Epithelial cell of prostate (primary cell): ENCODE data around the gene ITGBL1.
A peak's percentile ranks its signal among the peaks of the same experiment; 100 is the strongest.

Experiments used
- DNase-seq: peaks from one replicate; pipeline ENCODE4 v3.0.0-alpha.2; 2011; ENCODE audit warnings: low read depth, low spot score
- H3K27ac ChIP-seq: fragments of 450-650 bp; 2 replicates; pipeline ENCODE4 v1.5.1; 2017; ENCODE audit warnings: mild to moderate bottlenecking

Gene ITGBL1

GRCh38 chr13:101552786-101553185, 100.3 kb downstream of the ITGBL1 start:
- DNase-seq: no peak
- H3K27ac ChIP-seq: no peak overlapping the region

- H3K27ac ChIP-seq: no peak overlapping the region
- no peak for DNase-seq
These were observed 102.1 kb downstream of the ITGBL1 start for GRCh38 chr13:101554420-101555125.

- H3K27ac ChIP-seq: no peak overlapping the region
- DNase-seq: no peak
These were observed 103.1 kb downstream of the ITGBL1 start for GRCh38 chr13:101555610-101556009.

GRCh38 chr13:101556676-101557123, 104.2 kb downstream of the ITGBL1 start:
- DNase-seq: no peak
- H3K27ac ChIP-seq: no peak overlapping the region

- DNase-seq: no peak
- no peak overlapping the region for H3K27ac ChIP-seq
These were observed 112.8 kb downstream of the ITGBL1 start for GRCh38 chr13:101565317-101565716.

- DNase-seq: no peak
These were observed 115.4 kb downstream of the ITGBL1 start for GRCh38 chr13:101567841-101568240.

GRCh38 chr13:101569807-101570206, 117.3 kb downstream of the ITGBL1 start:
- no peak for DNase-seq
- no peak overlapping the region for H3K27ac ChIP-seq

More at GRCh38 chr13:101567841-101568240, 115.4 kb downstream of the ITGBL1 start:
- no peak overlapping the region for H3K27ac ChIP-seq

GRCh38 chr13:101570410-101570809, 117.9 kb downstream of the ITGBL1 start:
- H3K27ac ChIP-seq: no peak overlapping the region
- peak; percentile 45 for DNase-seq

GRCh38 chr13:101572456-101572855, 120.0 kb downstream of the ITGBL1 start:
- no peak for DNase-seq
- H3K27ac ChIP-seq: no peak overlapping the region

GRCh38 chr13:101575581-101575980, 123.1 kb downstream of the ITGBL1 start:
- no peak overlapping the region for H3K27ac ChIP-seq
- DNase-seq: no peak

- DNase-seq: no peak
- no peak overlapping the region for H3K27ac ChIP-seq
These were observed 124.0 kb downstream of the ITGBL1 start for GRCh38 chr13:101576455-101576854.

- H3K27ac ChIP-seq: no peak overlapping the region
- no peak for DNase-seq
These were observed 124.5 kb downstream of the ITGBL1 start for GRCh38 chr13:101576977-101577376.

- H3K27ac ChIP-seq: no peak overlapping the region
- DNase-seq: no peak
These were observed 126.9 kb downstream of the ITGBL1 start for GRCh38 chr13:101579281-101579802.

GRCh38 chr13:101584331-101584730, 131.9 kb downstream of the ITGBL1 start:
- no peak overlapping the region for H3K27ac ChIP-seq
- DNase-seq: no peak

- no peak for DNase-seq
- no peak overlapping the region for H3K27ac ChIP-seq
These were observed 138.0 kb downstream of the ITGBL1 start for GRCh38 chr13:101590479-101590878.

GRCh38 chr13:101594936-101595335, 142.5 kb downstream of the ITGBL1 start:
- no peak for DNase-seq
- no peak overlapping the region for H3K27ac ChIP-seq

GRCh38 chr13:101596803-101597202, 144.3 kb downstream of the ITGBL1 start:
- H3K27ac ChIP-seq: no peak overlapping the region
- no peak for DNase-seq

GRCh38 chr13:101611491-101612475, 159.3 kb downstream of the ITGBL1 start:
- no peak for DNase-seq
- no peak overlapping the region for H3K27ac ChIP-seq

GRCh38 chr13:101612735-101613134, 160.3 kb downstream of the ITGBL1 start:
- no peak overlapping the region for H3K27ac ChIP-seq
- DNase-seq: no peak

GRCh38 chr13:101614491-101614890, 162.0 kb downstream of the ITGBL1 start:
- H3K27ac ChIP-seq: no peak overlapping the region
- DNase-seq: no peak
